HG03354 (cell line): ENCODE data around the gene GPR39.
"Not testable (repeated sequence)": the region's sequence is repeated elsewhere in the genome, so short reads cannot be mapped to it uniquely, and the experiment has no call there.

ENCODE experiments used
- ATAC-seq: cut with Tn5 transposase; IDR thresholded peaks from one replicate; pipeline ENCODE4 v1.9.1; 2021; ENCODE audit warnings: mild to moderate bottlenecking; ENCODE audit not compliant: unreplicated experiment, poor library complexity, severe bottlenecking

Gene GPR39

DNA sequence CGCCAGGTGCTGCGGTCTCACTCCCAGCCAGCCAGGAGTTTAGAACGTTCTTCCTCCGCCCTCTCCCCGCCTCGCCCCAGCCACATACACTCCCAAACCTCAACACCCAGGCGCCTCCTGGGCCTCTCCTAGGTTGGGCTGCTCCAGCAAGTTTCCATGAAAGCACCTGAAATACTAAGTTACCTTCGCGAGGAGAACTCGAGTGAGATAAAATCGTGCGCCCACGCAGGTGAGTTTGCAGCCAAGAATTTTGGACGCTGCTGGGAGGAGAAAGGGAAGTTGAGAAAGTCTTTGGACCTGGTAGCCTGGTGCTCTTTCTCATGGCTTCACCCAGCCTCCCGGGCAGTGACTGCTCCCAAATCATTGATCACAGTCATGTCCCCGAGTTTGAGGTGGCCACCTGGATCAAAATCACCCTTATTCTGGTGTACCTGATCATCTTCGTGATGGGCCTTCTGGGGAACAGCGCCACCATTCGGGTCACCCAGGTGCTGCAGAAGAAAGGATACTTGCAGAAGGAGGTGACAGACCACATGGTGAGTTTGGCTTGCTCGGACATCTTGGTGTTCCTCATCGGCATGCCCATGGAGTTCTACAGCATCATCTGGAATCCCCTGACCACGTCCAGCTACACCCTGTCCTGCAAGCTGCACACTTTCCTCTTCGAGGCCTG lies at the start of gene GPR39:
Gene GPR39, plus strand, starts transcription at position 83 of the 673 bp plus-strand sequence.
- peak; percentile 40 for ATAC-seq

DNA sequence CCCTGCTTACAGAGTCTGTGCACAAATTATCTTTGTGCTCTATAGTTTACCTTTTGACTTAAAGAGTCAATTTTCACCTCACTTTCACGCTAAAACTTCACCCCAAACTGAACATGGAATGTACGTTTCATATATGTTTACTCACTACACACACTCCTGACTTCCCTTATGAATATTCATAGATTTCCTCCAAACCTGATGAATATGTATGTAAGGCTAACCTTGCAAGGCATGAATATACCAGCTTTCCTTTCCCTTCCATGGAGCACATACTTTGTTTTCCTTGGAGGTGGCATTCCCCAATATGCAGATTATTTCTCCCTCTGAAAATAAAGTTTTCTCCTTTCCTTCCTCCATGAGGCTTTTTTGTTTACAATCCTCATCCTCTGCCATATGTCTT lies 48.4 kb upstream of the GPR39 start:
- no peak for ATAC-seq

- ATAC-seq = no peak
Observed at GRCh38 chr2:132372276-132372675, 44.3 kb upstream of the GPR39 start.

DNA sequence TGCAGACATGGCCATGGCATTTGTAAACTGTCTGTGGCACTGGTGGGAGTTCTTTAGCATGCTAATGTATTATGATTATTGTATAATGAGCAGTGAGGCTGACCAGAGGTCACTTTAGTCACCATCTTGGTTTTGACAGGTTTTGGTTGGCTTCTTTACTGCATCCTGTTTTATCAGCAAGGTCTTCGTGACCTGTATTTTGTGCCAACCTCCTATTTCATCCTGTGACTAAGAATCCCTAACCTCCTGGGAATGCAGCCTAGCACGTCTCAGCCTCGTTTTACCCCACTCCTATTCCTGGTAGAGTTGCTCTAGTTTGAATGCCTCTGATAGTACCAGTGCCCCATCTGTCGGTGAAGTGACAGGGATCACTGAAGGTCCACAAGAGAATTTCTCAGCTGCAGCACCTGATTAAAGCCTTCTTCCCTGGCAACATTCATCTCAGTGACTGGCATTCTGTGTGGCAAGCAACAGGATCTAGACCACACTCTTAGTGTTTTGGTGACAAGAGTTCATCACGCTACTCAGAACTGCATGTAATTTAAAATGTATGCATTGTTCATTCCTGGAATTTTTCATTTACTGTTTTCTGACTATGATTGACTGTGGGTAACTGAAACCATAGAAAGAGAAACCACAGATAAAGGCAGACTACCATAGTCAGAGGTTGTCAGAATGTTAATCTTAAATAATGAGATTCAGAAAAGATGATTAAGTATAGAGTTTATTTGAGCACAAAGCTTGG lies 43.0 kb upstream of the GPR39 start:
- no peak for ATAC-seq

DNA sequence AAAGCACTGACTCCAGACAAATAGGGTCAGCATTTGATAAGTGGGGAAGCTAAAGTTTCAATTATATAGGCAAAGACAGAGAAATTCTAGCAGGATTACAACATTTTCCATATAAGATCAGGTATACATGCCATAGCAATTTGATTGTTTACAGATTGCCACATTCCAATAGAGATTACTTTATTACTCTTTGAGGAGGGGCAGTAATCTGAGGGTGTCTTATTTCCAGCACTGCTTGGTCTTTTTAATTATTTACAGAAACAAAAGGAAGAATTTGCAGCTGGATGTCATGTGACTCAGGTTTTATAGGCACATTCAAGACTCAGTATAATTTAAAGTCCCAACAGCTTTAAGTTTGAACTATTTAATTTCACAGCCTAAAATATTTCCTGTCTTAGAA lies 42.5 kb upstream of the GPR39 start:
- no peak for ATAC-seq

DNA sequence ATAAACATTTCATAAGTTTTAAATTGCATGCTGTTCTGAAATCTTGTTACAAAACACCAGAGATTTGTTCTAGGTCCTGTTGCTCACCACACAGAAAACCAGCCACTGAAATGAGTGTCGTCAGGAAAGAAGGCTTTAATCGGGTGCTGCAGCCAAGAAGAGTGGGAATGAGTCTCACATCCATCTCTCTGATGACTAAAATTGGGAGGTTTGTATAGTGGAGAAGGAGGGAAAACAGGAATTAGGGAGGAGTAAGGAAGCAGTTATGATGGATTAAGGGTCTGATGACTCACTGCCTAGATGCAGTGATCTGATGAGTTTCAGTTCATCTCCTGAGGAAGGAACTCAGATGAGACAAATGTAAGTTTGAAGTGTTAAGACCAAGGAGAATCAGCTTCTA lies 42.1 kb upstream of the GPR39 start:
- ATAC-seq = no peak

GRCh38 chr2:132374961-132375360 lies 41.6 kb upstream of the GPR39 start:
- no peak for ATAC-seq

GRCh38 chr2:132381376-132381775 lies 35.2 kb upstream of the GPR39 start:
- no peak for ATAC-seq

GRCh38 chr2:132383956-132384355 lies 32.6 kb upstream of the GPR39 start:
- ATAC-seq = no peak

DNA sequence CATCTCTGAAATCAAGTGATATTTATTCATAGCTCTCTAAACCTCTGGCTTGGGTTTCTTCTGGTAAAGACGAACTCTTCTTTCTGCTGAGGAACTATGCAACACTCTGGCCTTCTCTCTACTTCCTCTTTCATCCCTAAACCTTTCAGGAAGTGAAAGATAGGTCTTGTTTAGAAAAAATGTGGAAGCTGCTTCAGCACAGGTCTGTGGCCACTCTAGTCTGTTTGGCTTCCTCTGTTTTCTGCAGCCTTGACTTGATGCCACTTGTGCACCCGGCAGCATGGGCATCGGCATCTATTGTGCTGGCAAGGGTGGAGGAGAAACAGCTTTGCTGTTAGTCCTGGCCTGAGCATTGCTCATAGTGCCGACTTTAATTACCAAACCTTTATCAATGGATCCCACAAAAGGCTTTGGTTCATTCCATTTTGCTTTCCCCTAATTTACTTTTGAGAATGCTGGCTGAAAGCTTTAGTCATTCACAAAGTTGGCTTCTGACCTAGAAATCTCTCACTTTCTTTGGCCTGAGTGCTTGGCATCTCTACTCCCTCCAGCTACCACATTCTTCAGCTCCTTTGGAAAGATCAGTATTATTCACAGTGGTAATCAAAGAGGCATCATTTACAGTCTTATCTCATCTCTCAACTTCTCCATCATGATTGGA lies 32.0 kb upstream of the GPR39 start:
- ATAC-seq = no peak

GRCh38 chr2:132387126-132387525 lies 29.5 kb upstream of the GPR39 start:
- no peak for ATAC-seq

DNA sequence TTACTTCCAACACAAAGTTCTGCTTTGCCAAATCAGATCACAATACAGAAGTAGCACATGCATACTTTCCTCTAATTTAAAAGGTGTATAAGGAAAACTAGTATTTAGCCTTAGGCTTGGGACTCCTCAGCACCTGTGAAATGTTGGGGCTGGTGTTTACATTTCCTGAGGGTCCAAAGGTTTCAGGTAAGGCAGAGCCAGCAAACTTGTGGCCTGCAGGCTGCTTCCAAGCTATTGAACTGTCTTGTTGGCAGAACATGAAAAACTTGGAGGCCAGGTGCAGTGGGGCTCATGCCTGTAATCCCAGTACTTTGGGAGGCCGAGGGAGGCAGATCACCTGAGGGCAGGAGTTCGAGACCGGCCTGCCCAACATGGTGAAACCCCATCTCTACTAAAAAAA lies 26.5 kb upstream of the GPR39 start:
- no peak for ATAC-seq

- ATAC-seq = no peak
Observed at GRCh38 chr2:132391378-132391777, 25.2 kb upstream of the GPR39 start.

DNA sequence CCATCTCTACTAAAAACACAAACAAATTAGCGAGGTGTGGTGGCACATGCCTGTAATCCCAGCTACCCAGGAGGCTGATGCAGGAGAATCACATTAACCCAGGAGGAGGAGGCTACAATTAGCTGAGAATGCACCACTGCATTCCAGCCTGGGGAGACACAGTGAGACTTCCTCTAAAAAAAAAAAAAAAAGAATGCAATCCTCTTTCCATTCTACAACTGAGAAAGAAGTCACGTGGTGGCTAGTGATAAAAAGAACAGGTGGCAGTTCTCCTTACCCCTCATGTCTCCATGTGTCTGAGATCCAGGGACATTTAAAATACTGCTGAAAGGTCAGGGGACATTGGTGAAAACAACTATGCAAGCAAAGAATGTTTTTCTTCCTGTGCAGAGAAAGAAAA lies 24.4 kb upstream of the GPR39 start:
- no peak for ATAC-seq

GRCh38 chr2:132392879-132393278 lies 23.7 kb upstream of the GPR39 start:
- no peak for ATAC-seq

DNA sequence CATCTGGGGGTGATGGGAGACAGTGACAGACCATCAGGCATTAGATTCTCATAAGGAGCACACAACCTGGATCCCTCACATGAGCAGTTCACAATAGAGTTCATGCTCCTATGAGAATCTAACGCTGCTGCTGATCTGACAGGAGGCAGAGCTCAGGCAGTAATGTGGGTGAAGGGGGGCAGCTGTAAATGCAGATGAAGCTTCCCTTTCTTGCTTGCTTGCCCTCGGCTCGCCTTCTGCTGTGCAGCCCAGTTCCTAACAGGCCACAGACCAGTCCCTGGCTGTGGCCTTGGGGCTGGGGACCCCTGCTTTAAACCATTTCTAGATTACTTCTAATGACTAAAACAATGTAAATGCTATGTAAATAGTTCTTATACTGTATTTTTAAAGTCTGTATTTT lies 19.6 kb upstream of the GPR39 start:
- ATAC-seq = not testable (repeated sequence)

- ATAC-seq = no peak
Observed at GRCh38 chr2:132400169-132400900, 16.3 kb upstream of the GPR39 start.

DNA sequence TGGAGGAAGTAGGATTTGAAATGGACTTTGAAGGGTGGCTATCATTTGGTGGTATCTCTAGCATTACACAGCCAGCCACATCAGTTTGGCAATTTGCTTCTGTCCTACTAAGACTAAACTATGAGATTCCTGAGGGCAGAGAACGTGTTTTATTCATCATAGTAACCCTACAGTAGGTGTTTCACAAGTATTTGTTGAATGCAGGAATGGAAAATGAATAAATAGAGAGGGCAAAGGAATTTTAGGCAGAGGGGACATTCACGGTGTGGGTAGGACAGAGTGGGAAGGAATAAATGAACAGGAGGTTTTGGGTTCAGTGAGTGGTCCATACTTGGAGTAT lies 15.7 kb upstream of the GPR39 start:
- ATAC-seq = no peak

GRCh38 chr2:132401326-132401725 lies 15.3 kb upstream of the GPR39 start:
- no peak for ATAC-seq

GRCh38 chr2:132403146-132403545 lies 13.5 kb upstream of the GPR39 start:
- ATAC-seq = no peak
